K562 (cell line): ENCODE measurements around the gene ENTREP3. TPM values are rescaled to one million over a fixed set of nuclear protein-coding genes. Genes with fewer than 3 reads are reported as not detected.

Experiments
- CBX8 ChIP-seq: fragments of 200-600 bp; sonication (generic); IDR thresholded peaks from 2 replicates; pipeline ENCODE4 v1.6.1; 2012; ENCODE audit warnings: borderline replicate concordance, mixed run types, low read depth, mild to moderate bottlenecking, moderate library complexity, mixed read lengths, low read length, control low read depth, inconsistent platforms; ENCODE audit not compliant: poor library complexity, severe bottlenecking; ENCODE audit errors: extremely low read depth
- CGGBP1 ChIP-seq: fragments of 250-450 bp; sonication (Bioruptor Pico); IDR thresholded peaks from 2 replicates; pipeline ENCODE4 v1.9.0; 2021; ENCODE audit warnings: mild to moderate bottlenecking
- CUX1 ChIP-seq: fragments of 200-800 bp; sonication (Bioruptor generic); IDR thresholded peaks from 2 replicates; pipeline ENCODE4 v1.6.1; 2016; ENCODE audit warnings: missing genetic modification characterization, missing compliant biosample characterization
- DDX20 ChIP-seq: fragments of 450-650 bp; IDR thresholded peaks from 2 replicates; pipeline ENCODE4 v1.6.1; 2016; ENCODE audit warnings: missing genetic modification characterization, low read depth, mild to moderate bottlenecking, missing compliant biosample characterization, moderate library complexity
- HDAC2 ChIP-seq: fragments of 450-650 bp; IDR thresholded peaks from 2 replicates; pipeline ENCODE4 v1.6.1; 2016; ENCODE audit warnings: mild to moderate bottlenecking
- IRF1 ChIP-seq: sonication (generic); formaldehyde crosslinking; IDR thresholded peaks from 2 replicates; pipeline ENCODE4 v1.8.0; 2022; ENCODE audit warnings: missing genetic modification reagents, mild to moderate bottlenecking, borderline replicate concordance
- MAFK ChIP-seq: IDR thresholded peaks from 2 replicates; pipeline ENCODE4 v1.6.1; 2011; ENCODE audit warnings: low read length, improper control_type of control experiment
- MTA2 ChIP-seq: fragments of 450-650 bp; IDR thresholded peaks from 2 replicates; pipeline ENCODE4 v1.6.1; 2016; ENCODE audit warnings: low read depth
- NR2C2 ChIP-seq, 2 experiments: fragments of 200-800 bp in 1 of 2; sonication (Bioruptor generic) in 1 of 2; sonication (generic) in 1 of 2; formaldehyde crosslinking in 1 of 2; IDR thresholded peaks; 2 replicates each; pipeline versions ENCODE4 v1.6.1 to v1.8.0; 2016 to 2022; ENCODE audit warnings: mild to moderate bottlenecking in 1 of 2, missing compliant biosample characterization in 1 of 2, missing genetic modification characterization in 1 of 2, missing genetic modification reagents in 1 of 2
- NR2F6 ChIP-seq: fragments of 450-650 bp; formaldehyde crosslinking; IDR thresholded peaks from 2 replicates; pipeline ENCODE4 v1.4.0; 2020; ENCODE audit warnings: mild to moderate bottlenecking
- PHTF2 ChIP-seq: fragments of 250-450 bp; sonication (Bioruptor Pico); IDR thresholded peaks from 2 replicates; pipeline ENCODE4 v1.5.0; 2021; ENCODE audit warnings: mild to moderate bottlenecking
- POLR3A ChIP-seq: IDR thresholded peaks from 2 replicates; pipeline ENCODE4 v1.6.1; 2011; ENCODE audit warnings: borderline replicate concordance, mild to moderate bottlenecking, moderate library complexity; ENCODE audit not compliant: insufficient read length, insufficient read depth; ENCODE audit errors: extremely low read depth
- RAD51 ChIP-seq: fragments of 450-650 bp; IDR thresholded peaks from 2 replicates; pipeline ENCODE4 v1.7.1; 2016; ENCODE audit warnings: low read depth, mild to moderate bottlenecking, borderline replicate concordance
- THRAP3 ChIP-seq: fragments of 450-650 bp; IDR thresholded peaks from 2 replicates; pipeline ENCODE4 v1.6.1; 2016; ENCODE audit warnings: mild to moderate bottlenecking, inconsistent platforms, borderline replicate concordance
- XRCC3 ChIP-seq: fragments of 450-650 bp; IDR thresholded peaks from 2 replicates; pipeline ENCODE4 v1.6.1; 2017; ENCODE audit warnings: mild to moderate bottlenecking, moderate library complexity
- ZBTB2 ChIP-seq: fragments of 450-650 bp; IDR thresholded peaks from 2 replicates; pipeline ENCODE4 v1.6.1; 2016; ENCODE audit warnings: antibody characterized with exemption
- polyA plus RNA-seq, 8 experiments: library from polyadenylated mRNA; depleted of rRNA in 4 of 8; stranded (reverse) in 5 of 8; unstranded in 3 of 8; fragments of >200 nt; fragmentation: Nextera tagmentation in 2 of 8; fragmentation: Illumina TruSeq in 1 of 8; extraction: Ambion mirVana in 2 of 8; extraction: Trizol in 1 of 8; gene quantifications; 2 replicates each; pipeline versions ENCODE4 v1.2.1 to v1.2.3, GENCODE V29; 2011 to 2014; ENCODE audit warnings: inconsistent platforms in 1 of 8, missing spikeins in 1 of 8
- total RNA-seq, 7 experiments: library from RNA; depleted of rRNA in 6 of 7; stranded (reverse); fragments of >200 nt in 6 of 7; fragmentation: Illumina TruSeq in 2 of 7; extraction: Trizol in 2 of 7; gene quantifications; 2 replicates each; pipeline versions ENCODE4 v1.2.1 to v1.2.3, GENCODE V29; 2011 to 2021; ENCODE audit warnings: low replicate concordance in 1 of 7
- TF ChIP-seq, protein P1 (sequence below): fragments of 450-650 bp; IDR thresholded peaks from 2 replicates; pipeline ENCODE4 v1.6.1; 2016; ENCODE audit warnings: missing biosample characterization, missing genetic modification characterization

Gene ENTREP3
- total and polyA plus RNA-seq, 9 of the 15 experiments (the other 6 are each of a cell fraction or from before 2014, with no cell fraction given), result 1.9 to 41.8 (median 5.9) TPM

- TF ChIP-seq, protein P1, sequence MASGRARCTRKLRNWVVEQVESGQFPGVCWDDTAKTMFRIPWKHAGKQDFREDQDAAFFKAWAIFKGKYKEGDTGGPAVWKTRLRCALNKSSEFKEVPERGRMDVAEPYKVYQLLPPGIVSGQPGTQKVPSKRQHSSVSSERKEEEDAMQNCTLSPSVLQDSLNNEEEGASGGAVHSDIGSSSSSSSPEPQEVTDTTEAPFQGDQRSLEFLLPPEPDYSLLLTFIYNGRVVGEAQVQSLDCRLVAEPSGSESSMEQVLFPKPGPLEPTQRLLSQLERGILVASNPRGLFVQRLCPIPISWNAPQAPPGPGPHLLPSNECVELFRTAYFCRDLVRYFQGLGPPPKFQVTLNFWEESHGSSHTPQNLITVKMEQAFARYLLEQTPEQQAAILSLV (tag), result no peak
- TF ChIP-seq IRF1 (CRISPR knock-in tag), result no peak
- no peak for TF ChIP-seq MAFK
- no peak for TF ChIP-seq RAD51
- TF ChIP-seq HDAC2, result 0 out of 2 replicates have a peak, but pooled peaks have one; percentile 11
- TF ChIP-seq DDX20 (tag), result no peak
- 0 out of 2 replicates have a peak, but pooled peaks have one; percentile 0 for TF ChIP-seq NR2F6 (CRISPR knock-in tag)
- no peak for TF ChIP-seq THRAP3
- peak; percentile 21; the same call in 1 of the 2 replicates for TF ChIP-seq CGGBP1
- peak; percentile 94 for TF ChIP-seq ZBTB2
- no peak for TF ChIP-seq CUX1 (CRISPR knock-in tag)
- TF ChIP-seq NR2C2 (CRISPR knock-in tag; IDR thresholded peaks at IDR 0.05), result peak; percentile 60; the same call in 1 of the 2 replicates
- TF ChIP-seq NR2C2 (tag; IDR thresholded peaks at IDR 0.05), result no peak
- TF ChIP-seq PHTF2 (CRISPR knock-in tag), result no peak
- TF ChIP-seq CBX8, result no peak
- TF ChIP-seq MTA2, result no peak
- TF ChIP-seq POLR3A, result no peak
- no peak for TF ChIP-seq XRCC3
Measured at GRCh38 chr1:155227261-155228095, 27.8 kb downstream of the ENTREP3 start (continued).
